GM12872 (cell line): ENCODE results near the gene RPL32.

Experiments
- TF ChIP-seq, protein P1 (sequence below): IDR thresholded peaks from 3 replicates; pipeline ENCODE4 v1.5.1; 2011; ENCODE audit warnings: low read depth, mild to moderate bottlenecking, low read length, moderate library complexity; ENCODE audit not compliant: insufficient read depth

Gene RPL32

GRCh38 chr3:12841149-12841969, at the start of gene RPL32:
Gene RPL32, minus strand, starts transcription at chr3:12841565. Its CDS starts 1,328 bp downstream, at chr3:12840237.
- TF ChIP-seq, protein P1, sequence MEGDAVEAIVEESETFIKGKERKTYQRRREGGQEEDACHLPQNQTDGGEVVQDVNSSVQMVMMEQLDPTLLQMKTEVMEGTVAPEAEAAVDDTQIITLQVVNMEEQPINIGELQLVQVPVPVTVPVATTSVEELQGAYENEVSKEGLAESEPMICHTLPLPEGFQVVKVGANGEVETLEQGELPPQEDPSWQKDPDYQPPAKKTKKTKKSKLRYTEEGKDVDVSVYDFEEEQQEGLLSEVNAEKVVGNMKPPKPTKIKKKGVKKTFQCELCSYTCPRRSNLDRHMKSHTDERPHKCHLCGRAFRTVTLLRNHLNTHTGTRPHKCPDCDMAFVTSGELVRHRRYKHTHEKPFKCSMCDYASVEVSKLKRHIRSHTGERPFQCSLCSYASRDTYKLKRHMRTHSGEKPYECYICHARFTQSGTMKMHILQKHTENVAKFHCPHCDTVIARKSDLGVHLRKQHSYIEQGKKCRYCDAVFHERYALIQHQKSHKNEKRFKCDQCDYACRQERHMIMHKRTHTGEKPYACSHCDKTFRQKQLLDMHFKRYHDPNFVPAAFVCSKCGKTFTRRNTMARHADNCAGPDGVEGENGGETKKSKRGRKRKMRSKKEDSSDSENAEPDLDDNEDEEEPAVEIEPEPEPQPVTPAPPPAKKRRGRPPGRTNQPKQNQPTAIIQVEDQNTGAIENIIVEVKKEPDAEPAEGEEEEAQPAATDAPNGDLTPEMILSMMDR: peak; percentile 76

DNA sequence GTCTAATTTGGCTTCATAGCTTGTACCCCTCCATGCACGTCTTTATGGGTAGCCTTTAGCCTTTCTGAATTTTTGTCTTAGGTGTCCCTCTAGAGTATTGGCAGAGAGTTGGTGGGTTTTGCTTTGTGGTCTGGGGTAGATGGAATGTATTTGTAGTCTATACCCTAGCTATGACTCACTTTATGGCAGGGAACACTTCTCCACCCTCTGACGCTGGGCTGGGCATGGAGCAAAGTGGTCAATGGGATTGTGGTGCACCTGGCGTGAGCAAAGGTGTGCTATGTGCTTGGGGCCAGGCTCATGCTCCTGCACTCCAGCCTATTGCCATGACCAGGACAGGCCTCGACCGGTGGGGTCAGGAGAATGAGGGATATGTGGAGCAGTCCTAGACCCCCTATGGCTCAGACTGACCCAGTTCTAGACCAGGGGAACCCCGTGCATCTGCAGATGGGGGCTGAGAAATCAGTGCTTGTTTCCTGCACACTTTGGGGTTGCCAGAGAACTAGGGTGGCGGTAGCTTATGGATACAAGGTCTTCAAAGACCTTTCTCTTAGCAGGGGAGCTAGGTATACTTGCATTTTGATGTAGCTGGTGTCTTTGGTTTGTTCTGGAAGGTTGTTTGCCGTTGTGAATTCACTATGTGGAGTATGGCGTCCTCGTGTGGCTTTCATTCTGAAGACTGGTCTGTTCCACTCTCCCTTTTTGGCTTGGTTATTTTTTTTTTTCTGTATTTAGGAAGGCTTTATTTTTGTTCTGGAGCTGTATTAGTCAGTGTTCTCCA, 49.4 kb upstream of the RPL32 start:
- TF ChIP-seq, protein P1: 0 out of 3 replicates have a peak, but pooled peaks have one; percentile 9

GRCh38 chr3:12886736-12887135, 45.4 kb upstream of the RPL32 start:
- TF ChIP-seq, protein P1: no peak

- TF ChIP-seq, protein P1: no peak
These were observed 44.8 kb upstream of the RPL32 start for GRCh38 chr3:12886106-12886679.

GRCh38 chr3:12885583-12885930, 44.2 kb upstream of the RPL32 start:
- TF ChIP-seq, protein P1: no peak

GRCh38 chr3:12884790-12885582, 43.6 kb upstream of the RPL32 start:
- TF ChIP-seq, protein P1: no peak
